Spleen (tissue), 3 donors: ENCODE results near the gene TCIRG1.

Experiments used
- POLR2A ChIP-seq, 3 donors: fragments of 450-650 bp; IDR thresholded peaks; one replicate each; pipeline ENCODE4 v1.5.1; 2017; ENCODE audit warnings: antibody characterized with exemption in 3 of 3, mild to moderate bottlenecking in 1 of 3
- POLR2AphosphoS5 ChIP-seq, 3 donors: sonication (generic); formaldehyde crosslinking; IDR thresholded peaks; one replicate each; pipeline ENCODE4 v1.5.1; 2017; ENCODE audit warnings: antibody characterized with exemption in 3 of 3

DNA sequence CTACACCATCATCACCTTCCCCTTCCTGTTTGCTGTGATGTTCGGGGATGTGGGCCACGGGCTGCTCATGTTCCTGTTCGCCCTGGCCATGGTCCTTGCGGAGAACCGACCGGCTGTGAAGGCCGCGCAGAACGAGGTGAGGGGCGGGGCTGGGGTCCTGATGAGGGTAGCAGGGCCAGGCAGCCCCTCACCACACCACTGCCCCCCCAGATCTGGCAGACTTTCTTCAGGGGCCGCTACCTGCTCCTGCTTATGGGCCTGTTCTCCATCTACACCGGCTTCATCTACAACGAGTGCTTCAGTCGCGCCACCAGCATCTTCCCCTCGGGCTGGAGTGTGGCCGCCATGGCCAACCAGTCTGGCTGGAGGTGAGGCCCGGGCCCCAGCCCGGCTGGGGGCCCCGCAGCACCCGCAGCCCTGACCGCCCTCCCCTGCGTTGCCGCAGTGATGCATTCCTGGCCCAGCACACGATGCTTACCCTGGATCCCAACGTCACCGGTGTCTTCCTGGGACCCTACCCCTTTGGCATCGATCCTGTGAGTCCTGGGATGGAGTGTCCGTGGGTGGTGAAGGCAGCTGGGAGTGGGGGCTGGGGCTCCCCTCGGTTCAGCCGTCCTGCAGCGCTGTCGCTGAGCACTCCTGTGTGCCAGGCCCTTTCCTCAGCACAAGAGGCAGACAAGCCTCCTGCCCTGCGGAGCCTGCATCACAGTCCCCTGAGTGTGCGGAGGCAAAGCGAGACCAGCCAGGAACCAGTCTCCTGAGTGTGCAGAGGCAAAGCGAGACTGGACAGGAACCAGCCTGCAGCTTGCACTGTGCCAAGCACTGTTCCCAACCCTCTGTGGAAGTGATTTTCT, 8.8 kb downstream of the TCIRG1 start:
- TF ChIP-seq POLR2AphosphoS5 (IDR thresholded peaks at IDR 0.05), result peak; percentile 10 to 61 (median 25)
- no peak for TF ChIP-seq POLR2A (IDR thresholded peaks at IDR 0.05)
